Muscle layer of colon (tissue), 2 donors: ENCODE measurements around the gene SMIM24.

Source experiments
- H3K27ac ChIP-seq: one replicate; pipeline ENCODE4 v1.7.0; 2013; ENCODE audit warnings: low read depth, mild to moderate bottlenecking, low read length, moderate library complexity
- H3K27me3 ChIP-seq, 2 donors: one replicate each; pipeline ENCODE4 v1.7.0; 2013; ENCODE audit warnings: low read length in 2 of 2, mild to moderate bottlenecking in 2 of 2; ENCODE audit not compliant: insufficient read depth in 2 of 2, control insufficient read depth in 1 of 2
- H3K36me3 ChIP-seq: one replicate; pipeline ENCODE4 v1.7.0; 2013; ENCODE audit warnings: mild to moderate bottlenecking, low read length; ENCODE audit not compliant: insufficient read depth
- H3K4me1 ChIP-seq: one replicate; pipeline ENCODE4 v1.7.0; 2013; ENCODE audit warnings: mild to moderate bottlenecking, low read length; ENCODE audit not compliant: insufficient read depth
- H3K4me3 ChIP-seq, 2 donors: one replicate each; pipeline ENCODE4 v1.7.0; 2013; ENCODE audit warnings: low read length in 2 of 2, low read depth in 1 of 2, mild to moderate bottlenecking in 1 of 2, moderate library complexity in 1 of 2
- H3K9ac ChIP-seq: one replicate; pipeline ENCODE4 v1.7.0; 2013; ENCODE audit warnings: low read length
- H3K9me3 ChIP-seq: one replicate; pipeline ENCODE4 v1.7.0; 2013; ENCODE audit warnings: mild to moderate bottlenecking, low read length
- donor health status: abdominal sarcoma.
- donor health status: Adenocarcinoma of cecum.

The SMIM24 gene

GRCh38 chr19:3477951-3478350 is 2.4 kb downstream of the SMIM24 start:
- Histone ChIP-seq H3K27ac (no peak overlapping the region), H3K4me3 (no peak overlapping the region), H3K27me3 (peaks cover 19 to 49% of the 10 kb centered on the region in 2 donors), H3K9ac (no peak overlapping the region), H3K4me1 (no peaks in the 10 kb centered on the region), H3K9me3 (no peaks in the 10 kb centered on the region), H3K36me3 (no peaks in the 10 kb centered on the region)

- Histone ChIP-seq H3K27me3 (peaks cover 19 to 45% of the 10 kb centered on the region in 2 donors), H3K4me1 (peaks cover 1% of the 10 kb centered on the region), H3K27ac (no peak overlapping the region), H3K4me3 (no peak overlapping the region), H3K36me3 (no peaks in the 10 kb centered on the region), H3K9ac (no peak overlapping the region), H3K9me3 (no peaks in the 10 kb centered on the region)
These were observed 2.8 kb downstream of the SMIM24 start for GRCh38 chr19:3477506-3477905.

- Histone ChIP-seq H3K9me3 (no peaks in the 10 kb centered on the region), H3K4me1 (peaks cover 8% of the 10 kb centered on the region)
These were observed 3.5 kb downstream of the SMIM24 start for GRCh38 chr19:3476830-3477229.

GRCh38 chr19:3475449-3475848 is 4.9 kb downstream of the SMIM24 start:
- Histone ChIP-seq H3K27me3 (peaks cover 11 to 26% of the 10 kb centered on the region in 2 donors), H3K36me3 (no peaks in the 10 kb centered on the region), H3K4me3 (no peak overlapping the region), H3K9me3 (no peaks in the 10 kb centered on the region), H3K9ac (no peak overlapping the region), H3K4me1 (peaks cover 9% of the 10 kb centered on the region), H3K27ac (no peak overlapping the region)

More at GRCh38 chr19:3476830-3477229, 3.5 kb downstream of the SMIM24 start:
- no peak overlapping the region for H3K27ac ChIP-seq
- H3K36me3 ChIP-seq: no peaks in the 10 kb centered on the region
- no peak overlapping the region for H3K4me3 ChIP-seq
- no peak overlapping the region for H3K9ac ChIP-seq
- H3K27me3 ChIP-seq: peaks cover 19 to 38% of the 10 kb centered on the region in 2 donors

GRCh38 chr19:3474614-3475013 is 5.7 kb downstream of the SMIM24 start:
- peaks cover 9 to 17% of the 10 kb centered on the region in 2 donors for H3K27me3 ChIP-seq
- H3K27ac ChIP-seq: no peak overlapping the region
- H3K4me1 ChIP-seq: peaks cover 9% of the 10 kb centered on the region
- no peak overlapping the region for H3K9ac ChIP-seq
- H3K4me3 ChIP-seq: no peak overlapping the region
- H3K36me3 ChIP-seq: no peaks in the 10 kb centered on the region
- no peaks in the 10 kb centered on the region for H3K9me3 ChIP-seq

GRCh38 chr19:3474010-3474409 is 6.3 kb downstream of the SMIM24 start:
- H3K27me3 ChIP-seq: peaks cover 4 to 11% of the 10 kb centered on the region in 2 donors
- no peak overlapping the region for H3K9ac ChIP-seq
- no peak overlapping the region for H3K27ac ChIP-seq
- H3K4me1 ChIP-seq: peaks cover 9% of the 10 kb centered on the region
- H3K36me3 ChIP-seq: no peaks in the 10 kb centered on the region
- H3K9me3 ChIP-seq: no peaks in the 10 kb centered on the region
- no peak overlapping the region for H3K4me3 ChIP-seq

- H3K27ac ChIP-seq: no peak overlapping the region
- no peaks in the 10 kb centered on the region for H3K36me3 ChIP-seq
- H3K9ac ChIP-seq: no peak overlapping the region
- H3K9me3 ChIP-seq: no peaks in the 10 kb centered on the region
- no peak overlapping the region for H3K4me3 ChIP-seq
- H3K27me3 ChIP-seq: peaks cover 0 to 7% of the 10 kb centered on the region in 2 donors
- H3K4me1 ChIP-seq: peaks cover 13% of the 10 kb centered on the region
These were observed 8.2 kb downstream of the SMIM24 start for GRCh38 chr19:3471954-3472655.

- Histone ChIP-seq H3K9me3 (no peaks in the 10 kb centered on the region), H3K4me3 (no peak overlapping the region), H3K36me3 (no peaks in the 10 kb centered on the region), H3K9ac (no peak overlapping the region), H3K27ac (no peak overlapping the region), H3K27me3 (peaks cover 0 to 2% of the 10 kb centered on the region in 2 donors), H3K4me1 (peaks cover 25% of the 10 kb centered on the region)
These were observed 9.7 kb downstream of the SMIM24 start for GRCh38 chr19:3470500-3471128.

- H3K4me1 ChIP-seq: peaks cover 29% of the 10 kb centered on the region
- H3K9me3 ChIP-seq: no peaks in the 10 kb centered on the region
- no peaks in the 10 kb centered on the region for H3K36me3 ChIP-seq
- no peaks in the 10 kb centered on the region for H3K27me3 ChIP-seq
- H3K9ac ChIP-seq: no peak overlapping the region
- H3K27ac ChIP-seq: no peak overlapping the region
- H3K4me3 ChIP-seq: no peak overlapping the region
These were observed 10.5 kb downstream of the SMIM24 start for GRCh38 chr19:3469638-3470499.

GRCh38 chr19:3468211-3468610 is 12.1 kb downstream of the SMIM24 start:
- Histone ChIP-seq H3K9ac (no peak overlapping the region), H3K9me3 (no peaks in the 10 kb centered on the region), H3K27me3 (no peaks in the 10 kb centered on the region), H3K36me3 (no peaks in the 10 kb centered on the region), H3K4me1 (peaks cover 29% of the 10 kb centered on the region), H3K27ac (no peak overlapping the region), H3K4me3 (no peak overlapping the region)

GRCh38 chr19:3467437-3468198 is 12.7 kb downstream of the SMIM24 start:
- Histone ChIP-seq H3K27ac (peak overlapping the region; percentile 42), H3K36me3 (peaks cover 3% of the 10 kb centered on the region), H3K9me3 (no peaks in the 10 kb centered on the region), H3K27me3 (no peaks in the 10 kb centered on the region), H3K4me3 (no peak overlapping the region), H3K4me1 (peaks cover 29% of the 10 kb centered on the region), H3K9ac (no peak overlapping the region)
